HepG2 (cell line): ENCODE results near the gene BPIFB4. TPM values are rescaled to one million over a fixed set of nuclear protein-coding genes. Genes with fewer than 3 reads are reported as not detected.

ENCODE experiments used
- DZIP1 ChIP-seq: sonication (generic); formaldehyde crosslinking; IDR thresholded peaks from 2 replicates; pipeline ENCODE4 v1.5.0; 2020; ENCODE audit warnings: mild to moderate bottlenecking, missing genetic modification reagents
- ELF4 ChIP-seq: sonication (generic); formaldehyde crosslinking; IDR thresholded peaks from 2 replicates; pipeline ENCODE4 v1.5.0; 2020; ENCODE audit warnings: missing genetic modification reagents, mild to moderate bottlenecking, moderate library complexity, borderline replicate concordance
- GABPA ChIP-seq, 2 experiments: IDR thresholded peaks; 2 replicates each; pipeline ENCODE4 v1.6.1; 2011 to 2016; ENCODE audit warnings: low read depth in 2 of 2, low read length in 1 of 2, missing biosample characterization in 1 of 2, missing genetic modification characterization in 1 of 2
- HCFC1 ChIP-seq: fragments of 150-350 bp; IDR thresholded peaks from 2 replicates; pipeline ENCODE4 v1.6.1; 2014; ENCODE audit warnings: low read depth, low read length
- POGZ ChIP-seq: sonication (generic); formaldehyde crosslinking; IDR thresholded peaks from 2 replicates; pipeline ENCODE4 v1.4.0; 2020; ENCODE audit warnings: mild to moderate bottlenecking, missing genetic modification reagents
- POLR2G ChIP-seq: fragments of 200-400 bp; formaldehyde crosslinking; IDR thresholded peaks from 2 replicates; pipeline ENCODE4 v1.6.1; 2018; ENCODE audit warnings: mild to moderate bottlenecking, low read depth, low read length, moderate library complexity
- RBAK ChIP-seq: sonication (generic); formaldehyde crosslinking; IDR thresholded peaks from 2 replicates; pipeline ENCODE4 v1.5.1; 2020; ENCODE audit warnings: mild to moderate bottlenecking, missing genetic modification reagents
- SALL1 ChIP-seq: sonication (generic); formaldehyde crosslinking; IDR thresholded peaks from 2 replicates; pipeline ENCODE4 v1.8.0; 2022; ENCODE audit warnings: mild to moderate bottlenecking, missing genetic modification reagents
- SIX1 ChIP-seq: sonication (generic); formaldehyde crosslinking; IDR thresholded peaks from 2 replicates; pipeline ENCODE4 v1.4.0; 2020; ENCODE audit warnings: missing genetic modification reagents, borderline replicate concordance
- TIGD3 ChIP-seq: sonication (generic); formaldehyde crosslinking; IDR thresholded peaks from 2 replicates; pipeline ENCODE4 v1.5.1; 2020; ENCODE audit warnings: mild to moderate bottlenecking, missing genetic modification reagents, borderline replicate concordance
- TOPORS ChIP-seq: sonication (generic); formaldehyde crosslinking; IDR thresholded peaks from 2 replicates; pipeline ENCODE4 v1.8.0; 2023; ENCODE audit warnings: mild to moderate bottlenecking, missing genetic modification reagents
- ZBTB40 ChIP-seq, 2 experiments: fragments of 450-650 bp in 1 of 2; sonication (generic) in 1 of 2; formaldehyde crosslinking in 1 of 2; IDR thresholded peaks; 2 replicates each; pipeline versions ENCODE4 v1.6.1 to v1.8.0; 2016 to 2022; ENCODE audit warnings: antibody characterized with exemption in 1 of 2, mild to moderate bottlenecking in 1 of 2, missing genetic modification reagents in 1 of 2
- ZNF276 ChIP-seq: sonication (generic); formaldehyde crosslinking; IDR thresholded peaks from 2 replicates; pipeline ENCODE4 v1.4.0; 2020; ENCODE audit warnings: mild to moderate bottlenecking, low read depth, missing genetic modification reagents
- ZNF781 ChIP-seq: sonication (generic); formaldehyde crosslinking; IDR thresholded peaks from 2 replicates; pipeline ENCODE4 v1.5.1; 2020; ENCODE audit warnings: borderline replicate concordance, mild to moderate bottlenecking, missing genetic modification reagents; ENCODE audit errors: not compliant biosample characterization
- polyA plus RNA-seq, 8 experiments: library from polyadenylated mRNA; depleted of rRNA in 3 of 8; stranded (reverse) in 7 of 8; unstranded in 1 of 8; fragments of >200 nt; fragmentation: Illumina TruSeq in 4 of 8; extraction: Trizol in 4 of 8; gene quantifications; 2 replicates each; pipeline versions ENCODE4 v1.2.1 to v1.2.3, GENCODE V29; 2011 to 2016; ENCODE audit warnings: low read depth in 4 of 8, missing spikeins in 1 of 8, mixed read lengths in 1 of 8; ENCODE audit not compliant: insufficient read depth in 1 of 8
- total RNA-seq, 5 experiments: library from RNA; depleted of rRNA; stranded (reverse); fragments of >200 nt; fragmentation: Illumina TruSeq; extraction: Trizol; gene quantifications; 2 replicates each; pipeline ENCODE4 v1.2.3, GENCODE V29; 2016; ENCODE audit warnings: low read depth in 1 of 5

Gene BPIFB4
- total and polyA plus RNA-seq, 2 of the 13 experiments (the other 11 are each of a cell fraction or from before 2014, with no cell fraction given) = 0.09 TPM; not detected in 1

- TF ChIP-seq ZBTB40 (IDR thresholded peaks at IDR 0.05) (no peak), ZBTB40 (CRISPR knock-in tag; IDR thresholded peaks at IDR 0.05) (no peak), POLR2G (no peak), SIX1 (CRISPR knock-in tag) (0 out of 2 replicates have a peak, but pooled peaks have one; percentile 5), ZNF276 (no peak), DZIP1 (CRISPR knock-in tag) (no peak), ZNF781 (CRISPR knock-in tag) (no peak), SALL1 (CRISPR knock-in tag) (peak; percentile 65; the same call in 1 of the 2 replicates), RBAK (CRISPR knock-in tag) (no peak), ELF4 (CRISPR knock-in tag) (no peak), HCFC1 (no peak), GABPA (IDR thresholded peaks at IDR 0.05; ENCODE audit: low read depth, low read length) (no peak), GABPA (CRISPR knock-in tag; IDR thresholded peaks at IDR 0.05; ENCODE audit: low read depth) (no peak), TIGD3 (CRISPR knock-in tag) (no peak), TOPORS (CRISPR knock-in tag) (no peak), POGZ (CRISPR knock-in tag) (no peak)
Observed at GRCh38 chr20:33043731-33044181, 35.7 kb upstream of the BPIFB4 start (continued).
